Middle frontal gyrus (tissue), 1 donor: ENCODE measurements around the gene GLS.
"Not testable (repeated sequence)": the region's sequence is repeated elsewhere in the genome, so short reads cannot be mapped to it uniquely, and the experiment has no call there.

ENCODE experiments used
- DNase-seq: peaks from one replicate; pipeline ENCODE4 v3.0.0-alpha.2; 2015; ENCODE audit warnings: low spot score; ENCODE audit errors: extremely low spot score

Gene GLS

DNA sequence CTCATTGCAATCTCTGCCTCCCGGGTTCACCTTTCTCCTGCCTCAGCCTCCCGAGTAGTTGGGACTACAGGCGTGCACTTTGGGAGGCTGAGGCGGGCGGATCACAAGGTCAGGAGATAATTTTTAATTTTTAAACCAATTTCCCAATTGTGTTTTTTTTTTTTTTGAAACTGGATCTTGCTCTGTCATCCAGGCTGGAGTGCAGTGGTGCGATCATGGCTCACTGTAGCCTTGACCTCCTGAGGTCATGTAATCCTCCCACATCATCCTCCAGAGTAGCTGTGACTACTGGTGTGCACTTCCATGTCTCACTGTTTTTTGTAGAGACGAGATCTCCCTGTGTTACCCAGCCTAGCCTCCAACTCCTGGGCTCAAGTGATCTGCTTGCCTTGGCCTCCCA is 49.3 kb downstream of the GLS start:
- no peak for DNase-seq

DNA sequence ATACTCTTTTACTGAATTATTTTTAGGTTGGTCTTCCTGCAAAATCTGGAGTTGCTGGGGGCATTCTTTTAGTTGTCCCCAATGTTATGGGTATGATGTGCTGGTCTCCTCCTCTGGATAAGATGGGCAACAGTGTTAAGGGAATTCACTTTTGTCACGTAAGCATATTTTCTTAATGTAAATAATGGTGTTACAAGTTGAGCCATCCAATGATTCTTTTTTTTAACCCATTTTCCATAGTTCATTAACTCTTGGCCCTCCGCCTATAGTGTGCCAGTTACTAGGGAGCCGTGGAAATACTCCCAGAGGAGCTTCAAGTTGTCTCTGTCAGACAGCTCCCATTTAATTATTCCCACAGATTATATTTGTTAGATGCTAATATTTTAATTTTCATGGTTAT is 49.8 kb downstream of the GLS start:
- no peak for DNase-seq

DNA sequence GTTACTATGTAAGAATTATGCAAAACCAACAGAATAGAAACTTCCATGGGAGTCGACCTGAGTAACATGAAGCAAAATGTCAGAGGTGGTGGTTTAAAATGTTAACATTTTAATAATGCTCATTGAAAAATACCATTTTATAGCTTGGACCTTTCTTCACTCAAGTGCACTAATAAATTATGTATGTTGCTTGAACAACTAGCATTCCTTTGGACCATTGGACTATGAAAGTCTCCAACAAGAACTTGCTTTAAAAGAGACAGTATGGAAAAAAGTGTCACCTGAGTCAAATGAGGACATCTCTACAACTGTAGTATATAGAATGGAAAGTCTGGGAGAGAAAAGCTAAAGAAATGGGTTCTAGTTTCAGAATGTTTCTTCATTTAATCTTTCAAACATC is 51.9 kb downstream of the GLS start:
- DNase-seq: no peak

DNA sequence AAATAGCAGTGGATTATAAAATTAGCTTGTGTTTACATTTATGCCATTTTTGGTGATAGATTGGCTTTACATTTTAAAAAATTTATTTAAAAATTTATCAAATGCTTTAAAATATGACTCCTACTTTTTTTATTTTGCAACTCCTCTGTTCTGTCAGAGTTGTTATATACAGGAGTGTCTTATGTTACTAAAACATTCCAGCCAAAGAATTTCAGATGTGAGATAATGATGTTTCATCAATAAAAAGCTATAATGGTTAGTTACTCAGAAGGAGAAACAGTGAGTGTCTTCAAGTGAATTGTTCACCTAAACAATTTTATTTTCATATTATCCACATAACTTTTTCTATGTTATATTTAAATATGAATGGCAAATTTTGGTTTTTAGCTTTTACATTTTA is 52.7 kb downstream of the GLS start:
- DNase-seq: no peak

DNA sequence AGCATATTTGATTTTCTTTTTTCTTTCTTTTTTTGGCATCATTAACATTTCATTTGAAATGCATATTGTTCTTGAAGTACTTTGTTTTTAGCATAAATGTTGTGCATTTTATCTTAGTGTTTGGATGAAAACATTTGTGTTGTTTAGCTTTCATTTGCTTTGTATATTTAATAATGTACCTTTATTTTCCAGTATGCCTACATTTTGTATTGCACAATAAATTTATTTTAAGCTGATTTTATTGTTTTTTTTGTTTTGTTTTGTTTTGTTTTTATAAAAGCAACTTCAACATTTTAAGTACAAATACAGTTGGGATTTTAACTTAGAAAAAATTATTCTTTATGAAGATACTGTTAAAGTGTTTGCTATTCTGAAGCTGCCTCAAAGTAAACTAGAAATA is 54.4 kb downstream of the GLS start:
- DNase-seq: no peak

DNA sequence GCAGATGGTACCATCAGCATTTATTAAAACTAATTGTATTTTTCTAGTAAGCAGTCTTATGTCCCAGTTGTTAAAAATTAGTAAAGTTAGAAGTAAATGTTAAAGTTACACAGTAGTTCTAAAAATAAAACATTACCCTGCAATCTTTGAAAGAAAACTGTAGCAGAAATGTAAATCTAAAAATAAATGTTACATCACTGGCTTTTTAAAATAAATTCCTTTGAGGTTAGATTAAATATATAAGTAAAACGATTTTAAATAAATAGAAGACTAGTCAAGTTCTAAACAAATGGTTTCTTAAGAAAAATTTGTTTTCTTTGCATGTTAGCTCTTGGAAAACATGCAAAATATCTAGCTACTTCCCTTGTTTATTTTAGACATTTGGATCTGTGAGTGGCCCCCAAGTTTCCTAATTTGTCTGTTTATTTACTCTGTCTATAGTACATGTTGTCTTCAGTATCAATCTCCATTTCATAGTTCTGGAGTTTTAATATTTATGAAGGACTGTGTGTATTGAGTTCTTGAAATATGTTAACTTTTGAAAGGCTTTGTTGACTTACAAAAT is 58.2 kb downstream of the GLS start:
- no peak for DNase-seq

DNA sequence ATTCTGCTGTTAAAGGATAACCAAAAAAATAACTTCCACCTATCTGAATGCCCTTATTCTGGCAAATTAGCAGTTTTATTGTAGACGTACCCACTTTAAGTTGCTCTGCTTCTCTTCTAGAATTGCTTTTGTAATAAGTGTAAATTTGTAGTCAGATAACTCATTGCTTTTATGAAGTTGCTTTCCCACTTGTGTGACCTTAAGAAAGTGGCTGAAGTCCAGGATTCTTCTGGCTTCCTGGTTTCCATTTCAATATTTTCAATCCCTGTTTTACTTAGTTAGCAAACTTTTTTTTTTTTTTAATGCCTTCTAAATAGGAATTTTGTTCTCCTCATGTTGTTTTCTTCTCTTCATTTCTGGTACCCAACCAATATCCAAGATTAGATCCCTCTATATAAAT is 59.8 kb downstream of the GLS start:
- DNase-seq: no peak

DNA sequence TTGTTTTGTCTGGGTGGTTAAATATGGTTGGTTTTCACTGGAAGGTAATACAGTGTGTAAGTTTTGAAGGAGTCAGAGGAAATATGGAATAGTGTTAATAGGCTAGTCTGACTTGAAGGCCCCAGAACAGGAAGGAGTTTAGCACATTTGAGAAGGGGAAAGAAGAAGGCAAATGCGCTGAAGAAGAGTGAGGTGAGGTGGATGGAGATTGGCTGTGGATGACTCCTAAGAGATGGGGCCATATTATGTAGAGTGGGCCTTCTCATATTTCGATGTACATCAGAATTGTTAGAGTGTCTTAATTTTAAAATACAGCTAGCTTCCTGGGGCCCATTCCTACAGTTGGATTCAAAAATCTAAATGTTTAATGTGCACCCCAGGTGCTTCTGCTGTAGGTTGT is 61.0 kb downstream of the GLS start:
- DNase-seq: no peak

DNA sequence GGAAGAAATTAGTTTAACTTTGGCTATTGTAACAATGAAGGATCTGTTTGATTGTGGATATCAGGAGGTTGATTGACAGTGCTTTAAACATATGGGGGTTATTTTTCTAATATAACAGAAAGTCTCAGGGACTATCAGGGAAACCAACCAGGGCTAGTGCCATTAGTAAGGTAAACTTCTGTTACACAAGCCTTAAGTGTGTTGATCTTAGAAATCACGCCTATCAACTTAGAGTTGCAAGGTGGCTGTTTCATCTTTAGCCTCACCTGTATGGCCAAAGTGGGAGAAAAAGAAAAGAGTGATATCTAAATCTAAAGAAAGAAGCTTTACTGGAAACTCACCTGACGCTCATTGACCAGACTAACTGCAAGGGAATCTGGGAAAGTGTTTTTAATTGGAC is 62.1 kb downstream of the GLS start:
- no peak for DNase-seq

DNA sequence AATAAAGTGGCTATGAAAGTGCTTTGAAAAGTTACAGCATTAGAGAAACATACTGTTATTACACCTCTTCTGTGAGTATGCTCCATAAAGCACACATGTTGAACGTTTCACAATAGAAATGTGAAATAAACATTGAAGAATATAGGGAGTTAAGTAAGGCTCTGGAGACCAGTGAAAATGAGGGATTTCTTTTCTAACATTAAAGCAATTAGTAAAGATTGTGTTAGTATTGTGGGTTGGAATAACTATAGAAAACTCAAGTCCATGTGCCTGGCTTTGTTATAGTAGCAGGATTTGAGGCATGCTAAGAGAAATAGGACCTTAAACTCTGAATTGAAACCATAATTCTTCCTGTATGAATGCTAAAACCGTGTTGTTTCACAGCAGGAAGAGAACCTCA is 63.1 kb downstream of the GLS start:
- no peak for DNase-seq

DNA sequence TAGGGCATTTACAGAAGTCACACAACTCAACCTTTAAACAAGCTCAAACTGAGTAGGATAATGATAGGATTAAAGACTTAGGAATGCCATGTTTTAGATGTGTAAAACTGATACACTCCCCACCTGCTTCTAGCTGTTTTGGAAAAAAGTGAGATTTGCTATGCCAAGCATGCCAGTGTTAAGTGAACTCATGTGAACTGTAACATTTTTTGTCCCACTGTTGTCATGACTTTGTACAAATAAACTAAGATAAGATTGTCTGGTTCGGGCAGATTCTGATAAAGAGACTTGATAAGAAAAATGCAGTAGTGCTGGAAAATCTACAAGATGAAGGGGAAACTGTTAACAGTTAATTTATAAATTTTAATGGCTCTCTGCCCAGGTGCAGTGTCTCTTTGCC is 66.5 kb downstream of the GLS start:
- no peak for DNase-seq

DNA sequence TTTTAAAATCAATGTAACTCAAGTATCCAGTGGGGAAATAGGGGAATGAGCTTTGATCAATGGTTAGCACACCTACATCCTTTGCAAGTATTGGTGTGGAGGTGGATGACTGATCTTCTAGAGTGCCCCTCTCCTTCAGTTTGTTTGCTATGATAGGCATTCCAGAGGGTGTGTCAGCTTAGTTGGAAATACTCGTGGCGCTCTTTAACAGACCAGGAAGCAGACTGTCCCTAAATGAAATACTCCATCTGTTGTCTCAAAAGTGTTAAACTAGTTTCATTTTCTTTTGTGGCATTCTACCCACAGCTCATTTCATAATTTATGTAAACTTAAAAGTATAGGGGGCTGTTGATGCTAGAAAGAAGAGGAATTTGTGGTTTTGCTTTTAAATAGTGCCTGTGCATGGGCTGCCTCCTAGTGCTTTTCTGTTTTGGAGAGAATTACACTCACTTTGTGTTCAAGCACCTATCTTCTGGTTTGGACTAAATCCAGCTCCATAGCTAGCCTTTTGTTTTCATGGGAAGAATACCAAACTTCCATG is 67.2 kb downstream of the GLS start:
- no peak for DNase-seq

DNA sequence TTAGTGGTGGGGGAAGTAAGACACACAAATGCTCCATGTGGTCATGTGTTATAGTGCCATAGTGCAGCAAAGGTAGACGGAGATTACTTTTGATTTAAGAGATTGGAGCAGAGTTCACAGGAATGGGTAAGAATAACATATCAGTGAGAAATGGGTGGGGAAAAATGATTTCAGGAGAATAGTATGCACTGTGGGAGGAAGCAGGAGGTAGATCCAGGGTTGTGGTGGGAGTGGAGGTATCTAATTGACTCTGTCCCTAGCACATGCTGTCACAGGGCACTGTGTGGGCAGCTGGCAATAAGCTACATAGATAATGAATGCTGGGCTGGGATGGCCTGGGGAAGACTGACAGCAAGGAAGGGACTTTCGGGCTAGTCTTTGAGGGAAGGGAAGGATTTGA is 68.0 kb downstream of the GLS start:
- no peak for DNase-seq

DNA sequence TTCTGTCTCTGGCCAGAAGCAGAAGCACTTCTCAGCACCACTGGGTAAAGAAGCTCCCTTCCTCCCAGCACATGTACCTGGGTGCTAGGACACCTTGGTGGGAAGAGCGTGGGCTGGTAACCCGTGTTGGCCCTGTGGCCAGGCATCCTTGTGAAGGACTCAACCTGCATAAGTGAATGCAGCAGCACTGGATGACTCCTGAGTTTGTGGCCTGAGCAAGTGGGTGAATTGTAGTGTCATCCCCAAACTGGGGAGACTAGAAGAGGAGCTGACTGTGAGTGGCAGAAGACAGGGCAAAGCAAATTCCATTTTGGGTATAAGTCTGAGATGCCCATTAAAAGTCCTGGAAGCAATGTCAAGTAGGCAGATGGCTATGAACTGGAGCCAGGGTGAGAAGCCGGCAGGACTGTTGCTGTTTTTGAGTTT is 70.0 kb downstream of the GLS start:
- no peak for DNase-seq

DNA sequence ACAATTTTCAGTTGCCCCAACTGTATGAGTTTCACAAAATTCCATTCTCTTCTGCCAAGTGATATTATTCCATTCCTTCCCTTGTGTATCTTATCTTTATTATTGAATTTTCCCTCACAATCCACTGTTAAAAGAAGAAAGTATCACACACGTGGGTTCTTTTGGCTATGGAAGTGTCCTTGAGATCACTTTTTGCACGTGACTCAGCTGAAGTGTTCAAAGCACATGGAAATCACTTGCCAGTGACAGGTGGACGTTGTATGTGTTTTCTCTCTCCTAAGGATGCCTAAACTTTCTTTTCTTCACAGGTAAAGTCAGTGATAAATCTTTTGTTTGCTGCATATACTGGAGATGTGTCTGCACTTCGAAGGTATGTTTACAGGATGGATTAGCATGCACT is 72.6 kb downstream of the GLS start:
- no peak for DNase-seq

DNA sequence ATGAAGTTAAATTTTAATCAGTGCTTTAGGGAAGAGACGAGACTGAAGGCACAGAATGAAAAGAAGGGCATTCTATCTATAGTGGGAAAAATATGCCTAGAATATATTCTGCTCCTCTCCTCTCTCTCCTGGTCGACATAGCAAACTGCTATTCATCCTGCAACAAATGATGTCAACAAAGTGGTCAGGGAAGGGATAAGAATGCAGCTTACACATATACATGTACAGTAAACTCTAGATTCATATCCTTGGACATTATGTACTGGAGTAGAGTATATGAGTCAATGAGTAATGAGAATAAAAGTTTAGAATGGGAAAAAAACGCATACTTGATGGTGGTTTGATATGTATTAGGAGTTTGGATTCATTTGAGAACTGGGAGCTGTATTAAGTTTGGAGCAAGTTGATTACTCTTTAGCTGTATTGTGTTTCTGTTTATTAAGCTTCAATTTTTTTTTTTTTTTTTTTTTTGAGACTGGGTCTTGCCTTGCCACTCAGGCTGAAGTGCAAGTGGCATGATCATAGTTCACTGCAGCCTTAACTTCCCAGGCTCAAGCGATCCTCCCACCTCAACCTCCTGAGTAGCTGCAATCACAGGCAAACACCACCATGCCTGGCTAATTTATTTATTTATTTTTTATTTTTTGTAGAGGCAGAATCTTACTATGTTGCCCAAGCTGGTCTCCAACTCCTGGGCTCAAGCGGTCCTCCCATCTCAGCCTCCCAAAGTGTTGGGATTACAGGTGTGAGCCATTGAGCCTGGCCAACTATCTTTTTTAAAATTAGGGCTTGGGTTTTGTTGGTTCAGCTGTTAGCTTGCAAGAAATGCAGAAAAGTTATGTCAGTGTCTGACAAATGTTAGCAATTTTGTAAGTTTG is 79.5 kb downstream of the GLS start:
- no peak for DNase-seq

DNA sequence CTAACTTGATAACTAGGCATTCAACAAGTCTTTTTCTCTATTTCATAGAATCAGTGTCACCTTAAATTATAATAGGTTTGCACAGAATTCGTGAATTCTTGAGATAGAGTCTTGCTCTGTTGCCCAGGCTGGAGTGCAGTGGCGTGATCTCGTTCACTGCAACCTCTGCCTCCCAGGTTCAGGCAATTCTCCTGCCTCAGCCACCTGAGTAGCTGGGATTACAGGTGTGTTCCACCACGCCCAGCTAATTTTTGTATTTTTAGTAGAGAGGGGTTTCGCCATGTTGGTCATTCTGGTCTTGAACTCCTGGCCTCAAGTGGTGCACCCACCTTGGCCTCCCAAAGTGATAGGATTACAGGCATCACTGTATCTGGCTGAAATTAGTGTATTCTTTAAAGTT is 80.5 kb downstream of the GLS start:
- DNase-seq: not testable (repeated sequence)

DNA sequence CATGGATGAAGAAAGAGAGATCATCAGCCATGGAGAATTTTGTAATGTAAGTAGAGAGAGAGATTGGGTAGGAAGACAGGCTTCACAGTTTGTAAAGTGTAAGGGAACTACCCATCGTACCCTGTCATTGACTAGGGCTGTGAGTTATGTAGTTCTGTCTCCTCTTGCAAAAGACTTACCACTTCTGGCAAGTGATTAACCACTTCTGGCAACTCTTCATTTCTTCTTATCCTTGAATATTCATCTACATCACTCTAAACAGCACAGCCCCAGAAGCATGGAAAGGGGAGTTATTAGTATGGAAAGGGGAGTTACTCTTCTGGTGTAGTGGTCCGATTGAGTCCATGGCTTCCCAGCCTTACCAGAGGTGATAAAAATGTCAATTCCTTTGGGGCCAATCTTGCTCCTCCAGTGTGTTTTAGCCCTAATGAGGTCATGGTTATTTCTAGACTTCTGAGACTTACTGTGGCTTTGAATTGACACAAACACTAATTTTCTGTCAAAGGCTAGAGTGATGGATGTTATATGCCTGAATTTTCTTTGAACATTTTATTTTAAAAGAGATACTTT is 81.4 kb downstream of the GLS start:
- DNase-seq: no peak

DNA sequence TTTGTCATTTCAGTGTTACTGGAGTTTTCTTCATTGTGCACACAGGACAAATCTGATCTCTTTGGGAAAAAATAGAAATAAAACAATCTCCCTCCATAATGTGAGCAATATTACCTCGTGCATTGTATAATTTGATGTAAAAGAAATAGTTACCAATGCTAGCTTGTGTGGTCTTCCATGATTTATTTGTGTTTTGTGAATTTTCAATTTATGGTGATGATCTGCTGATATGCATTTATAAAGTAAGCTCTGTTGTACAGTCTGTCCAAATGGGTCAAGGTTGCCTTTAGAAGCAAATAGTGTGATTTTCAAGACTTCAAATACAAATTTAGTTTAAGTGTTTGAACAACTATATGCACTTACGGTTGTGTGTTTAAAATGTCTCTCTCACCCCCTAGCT is 82.5 kb downstream of the GLS start:
- no peak for DNase-seq

DNA sequence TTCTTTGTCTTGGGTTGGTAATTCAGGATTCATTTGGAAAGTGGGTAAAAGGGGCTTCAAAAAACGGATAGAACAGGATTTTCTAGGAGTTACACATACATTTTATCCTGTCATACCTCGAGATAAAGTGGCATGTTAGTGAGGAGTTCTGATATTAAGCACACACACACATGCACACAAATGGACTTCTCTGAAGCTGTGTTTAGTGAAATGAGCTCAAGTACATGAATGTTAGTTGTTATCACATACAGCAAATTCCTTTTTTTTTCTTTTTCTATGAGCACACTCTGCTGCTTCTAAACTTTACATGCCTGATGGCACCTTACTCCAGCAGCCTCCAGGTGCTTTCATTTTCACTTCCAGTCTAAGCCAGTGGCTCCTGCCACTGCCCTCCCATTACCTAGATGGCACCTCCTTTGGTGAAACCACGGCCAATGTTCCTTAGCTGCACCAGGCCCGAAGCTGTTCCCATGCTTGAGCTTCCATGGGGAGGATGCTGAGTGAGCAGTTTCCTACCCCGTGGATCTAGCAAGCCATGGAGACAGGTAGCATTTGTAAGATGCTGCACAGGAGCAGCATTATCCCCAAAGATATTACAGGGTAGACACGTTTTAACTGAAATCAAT is 83.7 kb downstream of the GLS start:
- no peak for DNase-seq

DNA sequence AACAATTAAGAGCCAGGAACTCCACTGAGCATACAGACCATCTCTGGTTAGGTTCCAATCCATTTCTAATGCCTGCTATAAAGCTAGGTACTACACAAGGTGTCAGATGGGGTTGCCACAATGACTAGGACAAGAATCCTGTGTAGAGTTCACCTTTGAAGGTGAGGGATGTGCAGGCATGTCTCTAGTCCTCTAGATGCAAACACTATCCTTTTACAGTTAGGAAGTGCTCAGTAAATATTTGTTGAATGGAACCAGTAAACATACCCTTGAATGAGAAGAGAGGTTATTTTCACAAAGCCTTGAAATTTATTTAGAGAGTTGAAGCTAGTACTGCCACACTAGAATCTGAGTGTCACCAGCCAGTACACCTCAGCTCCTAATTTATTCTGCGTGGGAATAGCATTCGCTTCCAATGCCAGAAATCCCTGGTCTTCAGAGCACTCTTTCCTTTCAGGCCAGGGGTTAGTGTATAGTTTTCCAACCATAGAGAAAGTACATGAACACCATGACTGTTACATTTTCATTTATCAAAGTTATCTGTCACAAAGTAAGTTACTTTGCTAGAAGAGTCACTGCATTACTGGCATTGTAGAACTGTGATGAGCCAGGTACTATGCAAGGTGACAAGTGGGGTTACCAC is 85.1 kb downstream of the GLS start:
- DNase-seq: no peak

DNA sequence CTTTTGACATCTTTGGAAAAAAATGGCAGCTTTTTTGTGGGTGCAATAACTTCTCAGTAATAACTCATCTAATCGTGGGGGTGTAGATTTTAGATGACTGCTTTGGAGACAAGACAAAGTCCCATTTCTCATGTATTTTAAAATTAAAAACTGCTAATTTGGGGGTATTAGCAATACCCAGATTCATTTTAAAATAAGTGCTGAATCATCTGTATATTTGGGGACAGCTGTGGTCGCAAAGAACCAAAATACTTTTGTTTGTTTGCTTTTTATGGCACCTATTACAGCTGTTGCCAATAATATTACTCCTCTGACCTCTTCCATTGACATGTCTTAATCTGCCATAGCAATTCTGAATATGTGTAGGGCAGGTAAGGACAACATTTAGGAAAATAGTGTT is 87.9 kb downstream of the GLS start:
- DNase-seq: no peak
